MV-4-11 (cell line): ENCODE data around the gene TRERF1.

Experiments used
- DNase-seq: peaks from one replicate; lab custom pipeline; 2025; lab: John Stamatoyannopoulos, UW

Gene TRERF1

DNA sequence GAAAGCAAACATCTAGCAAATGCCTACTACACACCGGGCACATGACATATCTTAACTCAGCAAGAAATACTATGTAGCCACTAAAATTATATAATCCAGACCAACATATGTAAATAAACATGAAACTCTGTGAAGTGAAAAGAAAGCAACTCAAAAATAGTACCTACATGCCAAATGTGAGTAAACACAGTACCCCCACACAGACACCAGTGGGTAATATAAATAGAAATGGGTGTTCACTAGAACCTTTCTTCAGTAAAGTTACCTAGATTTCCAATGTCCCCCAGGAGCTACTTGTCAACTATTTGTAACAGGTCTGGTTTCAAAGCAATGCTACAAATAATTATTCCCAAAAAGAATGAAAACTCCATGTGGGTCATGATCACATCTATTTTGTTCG is 25.5 kb downstream of the TRERF1 start:
- no peak for DNase-seq

DNA sequence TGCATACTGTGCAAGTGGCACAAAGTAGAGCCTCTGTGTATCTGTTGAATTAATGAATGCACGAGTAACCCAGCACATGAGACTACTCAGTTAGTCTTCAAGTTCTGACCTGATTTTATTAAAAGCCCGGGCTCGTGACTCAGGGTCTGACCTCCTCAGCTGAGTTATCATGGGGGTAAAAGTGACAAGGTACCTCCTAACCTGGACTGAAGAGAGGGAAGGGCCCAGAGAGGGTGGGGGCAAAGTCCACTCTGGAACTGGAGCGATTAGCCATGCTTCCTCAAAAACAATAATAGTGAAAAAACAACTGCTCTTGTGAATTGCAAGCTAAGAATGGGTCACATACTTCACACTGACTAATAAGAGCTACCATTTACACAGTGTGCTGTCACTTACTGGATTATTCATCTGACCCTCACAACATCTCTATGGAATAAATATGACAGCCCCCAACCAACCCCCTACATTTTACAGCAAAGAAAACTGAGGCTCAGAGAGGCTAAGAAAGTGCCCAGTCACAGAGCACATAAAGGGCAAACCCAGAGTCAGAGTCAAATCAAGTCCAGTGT is 26.7 kb downstream of the TRERF1 start:
- no peak for DNase-seq

DNA sequence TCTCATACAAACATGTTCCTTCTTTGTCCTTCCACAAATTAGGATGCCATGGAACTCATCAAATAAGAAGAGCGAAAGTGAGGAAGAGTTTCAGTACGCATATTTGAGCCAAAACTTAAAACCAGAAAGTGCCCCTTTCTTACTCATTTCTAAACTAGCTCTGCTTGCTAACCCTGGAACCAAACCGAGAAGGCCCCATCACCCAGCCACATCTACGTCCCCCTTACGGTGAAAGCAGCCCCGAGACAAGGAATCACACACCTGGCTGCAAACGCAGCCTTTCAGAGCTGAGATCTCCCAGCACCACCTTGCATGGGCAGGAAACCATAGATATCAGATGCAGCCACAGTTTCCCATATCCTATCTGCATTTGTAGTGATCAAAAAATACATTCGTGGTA is 28.5 kb downstream of the TRERF1 start:
- DNase-seq = no peak

DNA sequence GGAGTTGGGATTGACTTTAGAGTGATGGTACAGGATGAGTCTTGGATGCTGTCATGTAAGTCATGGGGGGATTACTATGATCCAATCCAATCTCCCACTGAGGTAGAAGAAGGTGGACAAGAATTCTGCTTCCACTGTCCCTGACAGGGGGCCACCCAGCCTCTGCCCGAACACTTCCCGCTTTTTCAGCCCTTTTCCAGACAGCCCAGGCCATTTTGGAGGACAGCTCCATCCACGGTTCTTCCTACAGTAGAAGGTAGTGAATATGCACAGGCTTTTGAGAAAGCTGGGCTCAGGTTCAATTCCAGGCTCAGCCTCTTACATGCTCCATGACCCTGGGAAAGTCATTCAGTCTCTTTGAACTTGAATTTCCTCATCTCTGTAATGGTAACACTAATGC is 31.0 kb downstream of the TRERF1 start:
- no peak for DNase-seq

DNA sequence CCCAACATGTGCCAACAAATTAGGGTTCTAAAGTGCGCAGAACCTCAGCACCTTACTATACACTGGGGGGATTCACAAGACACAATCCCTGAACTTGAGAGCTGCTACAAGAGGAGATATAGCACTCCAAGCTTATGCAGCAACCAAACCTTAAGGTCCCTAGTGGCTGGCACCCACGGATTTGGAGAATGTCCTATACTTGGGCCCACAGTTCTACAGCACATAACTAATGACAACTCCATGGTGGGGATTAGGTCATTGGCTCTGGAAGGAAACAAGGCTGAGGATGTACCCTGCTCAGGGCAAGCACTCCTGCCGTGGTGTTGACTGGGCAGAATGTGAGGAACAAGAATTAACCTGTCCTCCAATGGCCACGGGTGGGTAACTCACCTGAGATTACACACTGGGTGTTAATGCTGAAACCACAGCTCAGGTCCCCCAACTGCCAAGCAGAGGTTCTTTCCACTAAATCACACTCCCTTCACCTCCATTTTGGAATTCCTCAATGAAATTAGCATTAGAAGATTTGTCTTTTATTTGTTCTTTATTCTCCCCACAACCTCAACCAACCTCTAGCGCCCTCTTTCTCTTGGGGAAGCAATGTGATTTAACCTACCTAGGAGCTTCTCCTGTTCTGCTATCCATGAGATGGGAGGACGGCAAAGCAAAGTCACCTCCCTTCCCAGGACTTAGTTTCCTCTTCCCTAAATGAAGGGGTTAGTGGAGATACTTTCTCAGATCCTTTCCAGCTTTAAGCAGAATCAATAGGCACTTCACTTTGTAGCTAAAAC is 32.0 kb downstream of the TRERF1 start:
- DNase-seq = no peak

DNA sequence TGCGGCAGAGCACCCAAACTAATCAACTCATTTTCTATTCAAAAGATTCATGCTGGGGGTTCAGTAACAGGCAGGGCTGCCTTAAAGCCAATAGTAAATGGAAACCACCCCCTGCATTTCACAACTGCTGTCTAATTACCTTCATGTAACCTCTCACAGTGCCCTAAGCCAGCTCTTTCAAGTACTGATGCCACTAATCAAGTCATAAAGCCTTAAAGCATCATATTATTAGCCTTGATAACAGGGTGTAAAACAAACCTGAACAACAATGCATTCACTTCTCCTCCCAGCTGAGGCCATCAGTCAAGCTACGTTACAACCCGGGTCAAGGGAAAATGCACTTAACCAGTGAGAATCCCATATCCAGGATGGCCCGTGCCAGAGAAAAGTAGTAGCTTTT is 33.0 kb downstream of the TRERF1 start:
- no peak for DNase-seq

DNA sequence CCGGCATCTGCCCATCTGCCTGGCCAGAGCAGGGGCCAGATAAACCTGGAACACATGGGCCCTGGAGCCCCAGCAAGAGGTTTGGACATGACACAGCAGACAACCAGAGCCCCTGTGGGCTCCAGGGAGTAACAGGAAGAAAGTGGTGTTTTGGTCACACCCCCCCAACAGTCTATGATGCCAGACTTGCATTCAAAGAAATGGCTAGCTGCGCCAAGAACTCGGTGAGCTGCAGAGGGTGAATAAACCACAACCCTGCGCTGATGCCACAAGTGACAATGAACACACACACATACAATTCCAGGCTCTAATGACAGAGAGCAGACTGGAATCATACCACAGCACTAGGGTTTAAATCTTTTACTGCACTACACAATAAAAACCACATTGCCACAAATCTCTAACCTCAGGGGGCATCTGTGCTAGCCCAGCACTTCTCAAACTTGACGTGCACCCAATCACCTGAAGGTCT is 34.0 kb downstream of the TRERF1 start:
- peak; percentile 66 for DNase-seq

DNA sequence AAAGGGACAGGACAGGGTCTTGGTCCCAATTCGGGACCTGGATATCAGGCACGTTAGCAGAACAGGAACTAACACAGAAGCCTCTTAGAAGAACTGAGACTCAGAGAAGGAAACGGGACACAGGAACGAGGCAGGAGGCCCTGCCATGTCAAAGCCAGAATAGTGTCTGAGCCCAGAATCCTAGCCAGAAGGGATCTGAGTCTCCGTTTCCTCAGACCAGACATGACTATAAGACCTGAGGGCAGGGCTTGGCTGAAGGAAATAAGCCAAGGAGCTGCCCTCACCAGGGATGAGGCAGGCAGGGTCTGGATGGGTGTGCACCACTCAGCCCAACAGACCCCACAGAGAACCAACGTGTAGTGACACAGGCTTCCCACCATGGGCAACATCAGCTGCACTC is 40.3 kb downstream of the TRERF1 start:
- peak; percentile 71 for DNase-seq

DNA sequence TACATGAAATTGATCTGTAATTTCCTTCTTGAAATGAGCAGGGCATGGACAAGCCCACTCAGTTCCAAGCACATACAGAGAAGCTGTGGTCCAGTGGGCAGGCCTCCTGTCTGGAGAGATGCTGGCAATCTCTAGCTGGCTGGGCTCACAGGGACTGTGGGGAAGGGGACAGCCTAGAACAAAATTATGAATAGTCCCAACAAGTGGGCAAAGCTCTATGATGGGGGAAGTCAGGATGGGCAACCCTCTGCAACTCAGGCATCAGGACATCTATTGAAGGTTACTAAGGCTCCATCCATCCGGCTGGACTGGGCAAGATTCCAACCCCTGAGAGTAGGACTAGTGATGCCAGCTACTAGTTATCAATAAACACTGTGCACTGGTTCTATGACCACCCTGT is 40.9 kb downstream of the TRERF1 start:
- no peak for DNase-seq

DNA sequence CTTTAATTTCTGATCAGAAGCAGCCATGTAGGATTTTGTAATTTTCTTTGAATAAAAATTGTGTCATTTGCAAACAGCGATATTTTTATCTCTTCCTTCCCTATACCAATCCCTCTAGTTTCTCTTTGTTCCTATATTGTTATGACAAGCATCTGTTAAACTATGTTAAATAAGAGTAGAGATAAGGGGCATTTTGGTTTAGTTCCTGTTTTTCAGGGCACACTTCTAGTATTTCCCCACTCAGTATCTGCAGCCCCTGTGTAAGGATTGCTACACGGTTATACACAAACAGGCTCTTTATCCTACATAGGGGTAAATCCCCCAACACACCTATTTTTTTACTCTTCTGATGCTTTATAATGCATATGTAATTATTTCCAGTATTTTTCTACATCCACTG is 42.1 kb downstream of the TRERF1 start:
- peak; percentile 96 for DNase-seq

DNA sequence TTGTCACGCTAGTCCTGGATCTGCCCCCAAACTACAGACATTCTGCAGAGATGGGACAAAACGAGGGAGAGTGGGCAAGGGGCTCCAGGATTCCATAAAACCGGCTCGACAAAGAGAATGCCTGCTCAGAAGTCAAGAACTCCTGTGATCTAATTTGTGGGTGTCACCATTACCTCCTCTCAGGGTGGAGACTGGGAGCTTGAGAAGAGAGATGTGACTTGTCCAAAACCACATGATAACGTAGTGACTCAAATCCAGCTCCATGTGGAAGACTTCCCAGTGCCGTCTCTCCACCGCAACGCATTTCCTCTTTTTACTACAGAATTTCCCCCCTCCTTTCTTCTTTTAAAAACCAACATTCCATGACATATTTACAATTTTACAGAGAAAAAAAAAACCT is 44.3 kb downstream of the TRERF1 start:
- DNase-seq = peak; percentile 76

DNA sequence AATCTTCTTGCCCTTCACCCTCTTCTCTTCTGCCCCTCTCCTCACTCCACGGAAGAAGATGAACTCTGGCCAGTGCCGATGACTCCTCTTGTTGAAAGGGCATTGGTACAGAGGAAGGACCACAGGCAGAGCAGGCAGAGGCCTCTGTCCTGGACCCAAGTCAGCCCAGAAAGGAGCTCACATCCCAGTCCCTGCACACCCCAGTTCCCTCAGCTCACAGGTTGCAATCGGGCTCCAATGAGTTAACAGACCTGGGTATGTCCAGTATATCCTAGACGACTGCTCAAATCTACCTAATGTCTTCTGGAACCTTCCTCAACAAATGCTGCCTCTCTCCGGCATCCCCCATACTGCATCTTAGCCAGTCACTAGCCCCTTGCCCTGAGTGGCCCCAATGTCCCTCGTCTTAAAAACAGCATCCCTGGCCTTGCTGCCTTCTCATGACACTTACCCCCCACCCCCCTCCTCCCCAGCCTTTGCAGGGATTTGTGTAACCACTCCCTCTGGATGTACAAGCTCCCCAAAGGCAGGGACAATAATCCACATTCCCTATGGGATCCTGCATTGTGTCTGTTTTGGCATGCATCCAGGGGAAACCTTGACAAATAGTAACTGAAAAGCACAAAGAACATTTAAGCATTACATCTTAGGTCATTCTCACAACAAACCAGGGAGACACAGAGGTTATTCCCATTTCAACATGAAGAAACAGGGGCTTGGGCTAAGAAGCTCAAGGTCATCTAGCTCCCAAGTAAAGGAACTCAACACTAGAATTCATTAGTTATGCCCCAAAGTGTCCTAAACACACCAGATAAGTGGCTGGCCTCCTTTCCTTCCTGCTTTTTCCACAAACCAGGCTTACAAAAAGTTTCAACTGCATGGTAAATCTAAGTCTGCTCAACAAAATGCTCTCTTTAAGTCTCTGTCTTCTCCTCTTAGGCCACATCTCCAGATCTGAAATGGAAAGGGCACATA is 45.1 kb downstream of the TRERF1 start:
- no peak for DNase-seq

DNA sequence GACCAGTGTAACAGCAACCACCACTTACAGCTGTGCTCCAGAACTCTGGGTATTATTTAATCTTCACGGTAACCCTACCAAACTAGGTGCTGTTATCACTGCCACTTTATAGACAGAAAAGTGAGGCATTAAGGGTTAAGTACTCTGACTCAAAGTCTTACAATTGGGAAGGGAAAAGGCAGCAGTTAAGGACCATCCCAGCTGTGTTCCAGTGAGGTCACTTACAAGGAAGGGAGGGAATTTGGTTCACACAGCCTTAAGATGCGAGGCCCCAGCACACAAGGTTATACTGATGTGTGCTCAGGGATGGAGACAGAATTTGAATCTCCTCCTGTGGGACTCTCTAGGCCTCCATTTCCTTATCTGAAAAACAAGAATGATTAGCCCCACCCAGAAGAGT is 46.7 kb downstream of the TRERF1 start:
- DNase-seq = no peak

DNA sequence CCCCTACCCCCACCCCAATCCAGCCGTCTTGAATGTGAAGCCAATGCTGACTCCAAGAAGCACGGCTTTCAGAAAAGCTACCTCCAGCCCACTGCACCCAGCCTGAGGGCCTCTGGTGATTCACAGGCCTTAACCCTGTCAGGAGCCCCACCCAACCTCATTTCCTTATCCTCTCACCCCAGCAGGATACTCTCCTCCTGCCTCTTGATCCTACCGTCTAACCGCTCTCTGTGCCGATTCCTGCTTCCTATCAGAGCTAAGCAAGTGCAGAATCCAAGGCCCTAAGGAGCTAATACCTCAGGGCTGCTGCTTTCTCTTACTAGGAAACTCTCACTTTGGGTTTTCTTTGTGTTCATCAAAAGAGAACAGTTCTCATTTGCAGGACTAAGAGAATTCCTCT is 47.2 kb downstream of the TRERF1 start:
- DNase-seq = peak; percentile 52

DNA sequence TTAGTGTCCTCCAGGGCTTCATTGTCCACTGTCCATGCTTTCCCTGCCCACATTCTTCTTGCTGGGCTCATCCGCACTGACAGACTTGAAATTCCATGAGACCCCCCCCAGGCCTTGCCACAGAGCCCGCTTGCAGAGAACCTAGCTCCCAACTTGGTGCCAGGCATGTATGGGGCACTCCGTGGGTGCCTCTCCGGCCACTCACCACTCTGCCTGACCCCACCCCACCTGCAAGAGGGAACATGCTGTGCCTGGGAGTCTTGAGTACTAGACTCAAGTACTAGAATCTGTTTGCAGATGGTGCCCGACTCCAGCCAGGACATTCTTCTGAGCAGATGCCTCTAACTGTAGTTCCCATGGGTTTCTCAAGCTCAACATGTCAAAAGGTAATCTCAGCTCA is 47.9 kb downstream of the TRERF1 start:
- no peak for DNase-seq

DNA sequence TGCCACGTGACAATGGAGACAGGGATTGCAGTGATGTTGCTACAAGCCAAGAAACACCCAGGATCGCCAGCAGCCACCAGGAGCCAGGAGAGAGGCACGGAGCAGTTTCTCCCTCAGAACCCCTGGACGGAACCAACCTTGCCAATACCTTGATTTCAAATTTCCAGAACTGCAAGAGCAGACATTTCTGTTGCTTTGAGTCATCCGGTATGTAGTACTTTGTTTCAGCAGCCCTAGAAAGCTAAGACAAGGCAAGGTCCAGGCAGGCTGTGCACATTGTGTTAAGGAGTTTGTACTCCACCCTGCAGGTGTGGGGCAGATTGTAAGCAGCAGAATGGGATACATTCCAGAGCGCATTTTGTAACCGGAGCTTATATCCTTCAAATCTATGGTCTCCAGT is 48.3 kb downstream of the TRERF1 start:
- DNase-seq = no peak

DNA sequence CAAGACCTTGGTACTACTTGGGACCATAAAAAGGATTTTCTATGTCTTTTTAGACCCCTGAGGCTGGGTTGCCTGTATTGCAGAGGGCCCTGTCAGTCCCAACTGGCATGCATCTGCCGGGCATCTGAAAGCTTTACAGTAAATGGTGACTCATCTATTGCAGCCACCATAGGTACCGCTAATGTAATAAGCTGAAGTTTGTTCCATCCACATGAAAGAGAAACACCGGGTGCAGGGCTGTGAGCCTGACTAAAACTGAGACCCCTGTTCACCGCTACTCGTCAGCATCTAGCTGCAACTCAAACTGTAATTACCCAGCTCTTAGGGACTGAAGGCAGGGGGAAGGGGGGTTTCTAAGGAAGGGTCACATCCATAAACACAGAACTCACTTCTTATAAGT is 49.5 kb downstream of the TRERF1 start:
- DNase-seq = peak; percentile 48

DNA sequence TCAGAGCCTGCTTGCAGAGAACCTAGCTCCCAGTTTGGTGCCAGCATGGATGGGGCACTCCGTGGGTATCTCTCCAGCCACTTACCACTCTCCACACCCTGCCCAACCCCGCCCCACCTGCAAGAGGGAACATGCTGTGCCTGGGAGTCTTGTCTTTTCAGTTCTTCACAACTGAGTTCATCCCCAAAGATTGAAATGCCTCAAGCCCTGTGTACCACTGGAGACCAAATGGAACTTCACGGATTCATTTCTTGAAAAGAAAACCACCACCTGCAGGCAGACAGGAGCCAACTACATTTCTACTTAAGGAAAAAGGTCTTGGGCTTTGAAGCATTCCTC is 50.1 kb downstream of the TRERF1 start:
- no peak for DNase-seq

DNA sequence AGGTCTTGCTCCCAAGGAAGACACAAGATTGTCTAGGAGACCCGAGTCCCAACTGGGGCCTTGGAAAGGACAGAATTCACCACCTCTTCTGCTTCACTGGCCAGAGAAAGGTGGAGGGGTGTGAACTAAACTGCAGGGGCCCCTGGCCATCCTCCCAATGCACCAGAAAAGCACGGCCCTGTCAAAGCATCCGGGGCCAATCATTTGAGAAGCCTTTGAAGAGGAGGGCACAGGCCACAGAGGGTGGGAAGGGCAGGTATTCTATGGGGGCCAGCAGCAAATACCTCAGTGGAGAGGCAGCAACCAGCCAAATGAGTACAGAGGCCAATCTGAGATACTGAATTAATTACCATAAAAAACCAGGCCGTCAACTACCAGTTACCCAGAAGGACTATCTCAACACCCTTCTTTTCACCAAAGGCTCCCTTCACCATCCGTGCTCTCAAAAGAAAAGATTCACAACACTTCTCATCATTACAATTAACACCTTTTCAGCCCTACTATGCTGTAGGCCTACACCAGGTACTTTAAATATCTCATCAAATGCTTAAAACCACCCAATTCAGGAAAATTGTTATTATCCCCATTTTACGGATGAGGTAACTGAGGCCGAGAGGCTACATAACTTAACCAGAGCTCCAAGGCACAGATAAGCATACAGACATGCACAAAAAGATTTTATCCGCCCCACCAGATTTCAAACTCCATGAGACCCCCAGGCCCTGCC is 50.7 kb downstream of the TRERF1 start:
- no peak for DNase-seq

DNA sequence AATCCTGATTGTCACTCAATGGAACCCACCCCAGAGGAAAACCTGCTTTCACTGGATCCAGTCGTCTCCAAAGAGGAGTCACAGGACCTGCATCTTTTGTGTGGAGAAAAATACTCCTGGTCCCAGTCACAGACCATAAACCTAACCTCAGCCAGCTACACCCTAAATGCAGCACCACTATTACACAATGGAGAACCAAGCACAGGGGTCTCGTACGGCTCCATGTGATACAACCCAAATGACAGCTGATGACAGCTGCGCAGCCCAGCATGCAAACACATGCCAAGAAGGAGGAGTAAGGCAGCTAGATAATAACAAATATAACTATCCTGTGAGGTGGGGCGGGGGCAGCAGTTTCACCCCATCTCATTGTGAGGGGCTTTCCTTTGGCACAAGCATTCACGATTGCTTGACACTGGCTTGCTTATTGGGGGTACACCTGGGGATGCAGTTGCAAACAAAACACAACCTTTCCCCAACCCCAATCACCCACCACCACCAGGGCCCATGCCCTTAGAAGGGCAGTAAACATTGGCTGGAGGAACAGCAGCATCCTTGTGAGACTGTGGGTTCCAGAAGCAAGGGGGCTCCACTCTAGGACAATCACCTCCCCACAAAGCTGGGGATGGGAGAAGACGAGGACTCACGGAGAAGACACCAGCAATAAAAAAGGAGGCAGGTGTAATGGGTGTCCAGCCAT is 51.5 kb downstream of the TRERF1 start:
- DNase-seq = no peak

DNA sequence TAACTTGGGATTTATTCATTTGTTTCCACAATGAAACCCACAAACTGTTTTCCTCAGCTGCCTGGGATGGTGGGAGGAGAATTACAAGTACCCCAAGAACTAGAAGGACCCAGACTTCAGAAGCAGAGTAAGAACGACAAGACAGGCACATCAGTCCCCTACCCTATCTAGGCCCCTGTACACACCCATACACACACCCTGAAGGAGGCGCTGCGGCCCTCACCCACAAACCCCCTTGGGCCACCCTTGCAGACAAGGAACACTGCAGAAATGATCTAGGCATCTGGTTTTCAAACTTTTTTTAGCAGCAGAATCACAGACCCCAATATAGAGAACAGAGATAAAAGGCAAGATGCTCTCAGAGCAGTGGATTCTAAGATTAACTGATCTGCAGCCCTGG is 55.0 kb downstream of the TRERF1 start:
- no peak for DNase-seq
